ENCODE data around the gene IGBP1. TPM values are rescaled to one million over a fixed set of nuclear protein-coding genes. Genes with fewer than 3 reads are reported as not detected.
"Not testable (repeated sequence)": the region's sequence is repeated elsewhere in the genome, so short reads cannot be mapped to it uniquely, and the experiment has no call there.

Gene IGBP1
- total RNA-seq, 3 donors from 2014 or later: 71.8 to 87.2 (median 86.9) TPM

DNA sequence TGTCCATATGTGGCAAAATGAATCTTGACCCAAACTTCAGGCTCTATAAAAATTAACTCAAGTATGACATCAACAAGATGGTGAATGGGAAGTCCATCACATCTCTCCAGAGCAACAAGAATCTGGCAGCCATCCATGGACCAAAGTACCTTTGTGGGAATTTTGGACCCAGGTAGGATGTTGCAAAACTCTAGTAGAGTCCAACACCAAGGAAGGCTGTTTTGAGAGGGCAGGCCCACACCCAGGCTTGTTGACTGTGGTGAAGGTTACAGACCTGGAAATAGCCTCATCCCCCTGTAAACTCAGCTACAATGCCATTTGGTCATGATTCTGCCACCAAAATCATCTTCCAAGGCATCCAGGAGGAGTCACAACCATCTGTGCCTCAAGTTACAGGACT is 57.0 kb downstream of the IGBP1 start:
- H3K27ac ChIP-seq: no peak overlapping the region
- intact Hi-C loops (cut with DNase I; ENCODE audit: low total_unique reads): no loop called here
- H3K9me3 ChIP-seq: peaks cover 0 to 13% of the 10 kb centered on the region in 2 donors
- H3K36me3 ChIP-seq: no peaks in the 10 kb centered on the region
- no peak overlapping the region for H3K4me3 ChIP-seq
- H3K4me1 ChIP-seq: no peaks in the 10 kb centered on the region
- no peak for DNase-seq (ENCODE audit: low spot score in 2 of 2)
- TF ChIP-seq, protein P1, sequence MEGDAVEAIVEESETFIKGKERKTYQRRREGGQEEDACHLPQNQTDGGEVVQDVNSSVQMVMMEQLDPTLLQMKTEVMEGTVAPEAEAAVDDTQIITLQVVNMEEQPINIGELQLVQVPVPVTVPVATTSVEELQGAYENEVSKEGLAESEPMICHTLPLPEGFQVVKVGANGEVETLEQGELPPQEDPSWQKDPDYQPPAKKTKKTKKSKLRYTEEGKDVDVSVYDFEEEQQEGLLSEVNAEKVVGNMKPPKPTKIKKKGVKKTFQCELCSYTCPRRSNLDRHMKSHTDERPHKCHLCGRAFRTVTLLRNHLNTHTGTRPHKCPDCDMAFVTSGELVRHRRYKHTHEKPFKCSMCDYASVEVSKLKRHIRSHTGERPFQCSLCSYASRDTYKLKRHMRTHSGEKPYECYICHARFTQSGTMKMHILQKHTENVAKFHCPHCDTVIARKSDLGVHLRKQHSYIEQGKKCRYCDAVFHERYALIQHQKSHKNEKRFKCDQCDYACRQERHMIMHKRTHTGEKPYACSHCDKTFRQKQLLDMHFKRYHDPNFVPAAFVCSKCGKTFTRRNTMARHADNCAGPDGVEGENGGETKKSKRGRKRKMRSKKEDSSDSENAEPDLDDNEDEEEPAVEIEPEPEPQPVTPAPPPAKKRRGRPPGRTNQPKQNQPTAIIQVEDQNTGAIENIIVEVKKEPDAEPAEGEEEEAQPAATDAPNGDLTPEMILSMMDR (IDR thresholded peaks at IDR 0.05): no peak
- TF ChIP-seq POLR2A (IDR thresholded peaks at IDR 0.05) (no peak), POLR2AphosphoS5 (IDR thresholded peaks at IDR 0.05) (no peak)
- peaks cover 0 to 36% of the 10 kb centered on the region in 2 donors for H3K27me3 ChIP-seq

DNA sequence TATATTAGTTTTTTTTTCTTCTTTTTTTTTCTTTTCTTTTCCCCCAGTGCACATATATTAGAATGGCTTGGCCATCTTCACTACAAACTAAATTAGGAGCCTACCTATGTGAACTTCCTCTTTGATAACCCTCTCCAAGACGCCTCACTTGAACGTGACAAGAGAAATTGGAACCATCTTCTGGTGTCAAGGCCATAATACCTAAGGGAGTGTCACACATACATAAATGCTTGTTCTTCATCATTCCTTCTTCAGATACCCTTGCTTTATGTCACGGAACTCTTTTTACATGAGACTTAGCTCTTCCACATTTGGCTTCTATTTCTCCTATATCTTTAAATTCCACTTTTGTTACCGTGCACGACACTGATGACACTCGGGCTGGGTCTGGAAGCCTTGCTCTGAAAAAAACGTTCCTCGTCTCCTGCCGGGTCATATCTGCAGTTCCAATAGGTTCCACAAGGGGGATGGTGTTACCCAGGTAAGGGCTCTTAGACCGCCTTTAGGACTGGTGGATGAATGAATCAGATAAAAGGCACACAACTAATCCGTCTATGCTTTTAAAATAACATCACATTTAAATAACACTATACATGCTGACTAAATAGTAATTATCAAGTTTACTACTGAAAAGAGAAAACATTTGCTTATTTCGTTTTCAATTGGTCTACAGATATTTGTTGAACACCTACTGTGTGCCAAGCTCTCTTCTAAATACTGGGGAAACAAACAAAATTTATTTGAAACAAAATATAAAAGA is 63.9 kb downstream of the IGBP1 start:
- Histone ChIP-seq H3K9me3 (peaks cover 0 to under 1% of the 10 kb centered on the region in 2 donors), H3K27me3 (peaks cover 0 to 48% of the 10 kb centered on the region in 2 donors), H3K4me1 (no peaks in the 10 kb centered on the region), H3K36me3 (no peaks in the 10 kb centered on the region), H3K27ac (no peak overlapping the region), H3K4me3 (no peak overlapping the region)
- TF ChIP-seq, protein P1 (IDR thresholded peaks at IDR 0.05): peak in 2 of 3 donors; percentile 13 to 19
- TF ChIP-seq POLR2A (IDR thresholded peaks at IDR 0.05): no peak
- no peak for DNase-seq (ENCODE audit: low spot score in 2 of 2)
- intact Hi-C loops (cut with DNase I; ENCODE audit: low total_unique reads): no loop called here

DNA sequence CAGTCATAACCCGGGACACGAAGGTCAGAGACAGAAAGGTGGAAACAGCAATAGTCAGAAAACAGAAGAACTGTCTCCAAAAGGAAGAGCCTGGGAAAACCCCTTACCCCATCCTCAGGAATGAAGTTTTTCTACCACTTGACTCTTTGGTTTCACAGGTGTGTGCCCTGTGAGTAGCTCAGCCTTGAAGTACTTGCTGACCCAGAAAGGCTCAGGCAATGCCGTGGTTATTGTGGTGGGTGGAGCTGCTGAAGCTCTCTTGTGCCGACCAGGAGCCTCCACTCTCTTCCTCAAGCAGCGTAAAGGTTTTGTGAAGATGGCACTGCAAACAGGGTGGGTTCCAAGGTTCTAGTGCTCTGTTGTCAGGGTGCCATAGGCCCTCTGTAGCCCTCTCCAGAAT is 68.5 kb downstream of the IGBP1 start:
- Histone ChIP-seq H3K4me3 (no peak overlapping the region), H3K4me1 (no peaks in the 10 kb centered on the region), H3K36me3 (no peaks in the 10 kb centered on the region), H3K9me3 (no peaks in the 10 kb centered on the region), H3K27me3 (peaks cover 0 to 70% of the 10 kb centered on the region in 2 donors), H3K27ac (no peak overlapping the region)
- TF ChIP-seq POLR2AphosphoS5 (IDR thresholded peaks at IDR 0.05) (no peak), POLR2A (IDR thresholded peaks at IDR 0.05) (no peak)
- TF ChIP-seq, protein P1 (IDR thresholded peaks at IDR 0.05): no peak
- intact Hi-C loops (cut with DNase I; ENCODE audit: low total_unique reads): no loop called here
- no peak for DNase-seq (ENCODE audit: low spot score in 2 of 2)

DNA sequence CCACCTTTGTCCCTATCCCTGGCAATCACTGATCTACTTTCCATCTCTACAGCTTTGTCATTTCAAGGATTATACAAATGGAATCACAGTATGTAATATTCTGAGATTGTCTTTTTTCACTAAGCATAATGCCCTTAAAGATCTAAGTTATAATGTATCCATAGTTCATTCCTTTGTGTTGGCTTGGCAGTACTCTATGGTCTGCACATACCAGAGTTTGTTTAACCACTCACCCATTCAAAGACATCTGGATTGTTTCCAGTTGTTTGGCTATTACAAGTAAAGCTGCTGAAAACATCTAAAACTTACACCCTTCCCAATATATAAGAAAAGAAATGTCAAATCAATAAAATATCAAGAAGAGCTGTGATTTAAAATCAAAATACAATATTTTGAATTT is 75.2 kb downstream of the IGBP1 start:
- Histone ChIP-seq H3K9me3 (no peaks in the 10 kb centered on the region), H3K4me3 (no peak overlapping the region), H3K27ac (no peak overlapping the region), H3K36me3 (no peaks in the 10 kb centered on the region), H3K4me1 (no peaks in the 10 kb centered on the region), H3K27me3 (peaks cover 0 to 24% of the 10 kb centered on the region in 2 donors)
- intact Hi-C loops (cut with DNase I; ENCODE audit: low total_unique reads): no loop called here
- no peak for DNase-seq (ENCODE audit: low spot score in 2 of 2)
- no peak for TF ChIP-seq POLR2AphosphoS5 (IDR thresholded peaks at IDR 0.05)
- TF ChIP-seq, protein P1 (IDR thresholded peaks at IDR 0.05): no peak

DNA sequence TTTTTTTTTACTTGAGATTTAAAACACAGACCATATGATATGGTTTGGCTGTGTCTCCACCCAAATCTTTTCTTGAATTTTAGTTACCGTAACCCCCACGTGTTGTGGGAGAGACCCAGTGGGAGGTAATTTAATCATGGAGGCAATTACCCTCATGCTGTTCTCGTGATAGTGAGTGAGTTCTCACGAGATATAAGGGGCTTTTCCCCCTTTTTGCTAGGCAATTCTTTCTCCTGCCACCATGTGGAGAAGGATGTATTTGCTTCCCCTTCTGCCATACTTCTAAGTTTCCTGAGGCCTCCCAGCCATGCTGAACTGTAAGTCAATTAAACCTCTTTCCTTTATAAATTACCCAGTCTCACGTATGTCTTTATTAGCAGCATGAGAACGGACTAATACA is 76.3 kb downstream of the IGBP1 start:
- intact Hi-C loops (cut with DNase I; ENCODE audit: low total_unique reads); H3K36me3 ChIP-seq; H3K9me3 ChIP-seq; DNase-seq (ENCODE audit: low spot score in 2 of 2); H3K4me3 ChIP-seq; H3K4me1 ChIP-seq; H3K27ac ChIP-seq: not testable (repeated sequence)
- peaks cover 0 to 14% of the 10 kb centered on the region in 2 donors for H3K27me3 ChIP-seq

Other genes starting within 250 kb of the IGBP1 start
- gene AWAT2, start 83.5 kb upstream of the IGBP1 start, total RNA-seq: not detected
- gene OTUD6A, start 71.0 kb upstream of the IGBP1 start, total RNA-seq: not detected
- gene DGAT2L6, start 44.0 kb downstream of the IGBP1 start, total RNA-seq: not detected
- not detected for gene AWAT1, start 101.2 kb downstream of the IGBP1 start, total RNA-seq
- 1 to 10 TPM in 1 of 3 donors, under 1 TPM in 2; 0.33 to 1.3 (median 0.64) TPM for gene P2RY4, start 126.8 kb downstream of the IGBP1 start, total RNA-seq
- gene ARR3, start 134.9 kb downstream of the IGBP1 start, total RNA-seq: not detected
- gene RAB41, start 148.7 kb downstream of the IGBP1 start, total RNA-seq: not detected
- gene PDZD11, start 156.5 kb downstream of the IGBP1 start, total RNA-seq: 10 to 100 TPM; 27.2 to 33.0 (median 32.1) TPM
- gene KIF4A, start 156.7 kb downstream of the IGBP1 start, total RNA-seq: under 1 TPM; 0.15 to 0.80 (median 0.33) TPM

Measured in breast epithelium (tissue), 4 donors.